T-cell (primary cell): ENCODE measurements around the gene B3GAT3. TPM values are rescaled to one million over a fixed set of nuclear protein-coding genes. Genes with fewer than 3 reads are reported as not detected.
A peak's percentile ranks its signal among the peaks of the same experiment; 100 is the strongest.

Experiments used
- ATAC-seq, 4 experiments: fragments of 200-7000 bp in 3 of 4; fragments of 150-1000 bp in 1 of 4; cut with Tn5 transposase; replicated peaks in 1 of 4; 1 replicate in 3 of 4; 2 replicates in 1 of 4; pipeline ENCODE4 v1.10.0; 2021; ENCODE audit warnings: moderate library complexity in 3 of 4, mild to moderate bottlenecking in 2 of 4, moderate number of reproducible peaks in 1 of 4
- CTCF ChIA-PET, 2 donors: fragments of 300-600 bp; sonication (Branson Sonifier 250); formaldehyde crosslinking; loops; one replicate each; lab custom pipeline; 2022; ENCODE audit warnings: antibody characterized with exemption in 2 of 2; lab: Charles Lee
- POLR2A ChIA-PET, 2 donors: fragments of 300-600 bp; sonication (Branson Sonifier 250); formaldehyde crosslinking; loops; one replicate each; lab custom pipeline; 2022; ENCODE audit warnings: antibody characterized with exemption in 2 of 2; lab: Charles Lee
- DNase-seq, 35 experiments: peaks; one replicate each; pipeline versions ENCODE4 v3.0.0 to v3.0.0-alpha.2; 2013 to 2023
- H3K27ac ChIP-seq: one replicate; pipeline ENCODE4 v1.5.1; 2013; ENCODE audit warnings: low read length
- H3K27me3 ChIP-seq, 2 experiments: replicated peaks in 1 of 2; 1 replicate in 1 of 2; 2 replicates in 1 of 2; pipeline versions ENCODE4 v1.6.1 to v1.7.0; 2013; ENCODE audit warnings: low read length in 1 of 2, mixed read lengths in 1 of 2; ENCODE audit not compliant: control insufficient read depth in 2 of 2, insufficient read depth in 2 of 2; ENCODE audit errors: extremely low read depth in 1 of 2
- H3K36me3 ChIP-seq, 2 donors: 1 replicate in 1 of 2; 2 replicates in 1 of 2; pipeline versions ENCODE4 v1.6.1 to v1.7.0; 2013; ENCODE audit warnings: low read length in 1 of 2; ENCODE audit not compliant: control insufficient read depth in 2 of 2, insufficient read depth in 1 of 2; ENCODE audit errors: extremely low read depth in 1 of 2
- H3K4me1 ChIP-seq, 2 experiments: 1 replicate in 1 of 2; 2 replicates in 1 of 2; pipeline versions ENCODE4 v1.6.1 to v1.7.0; 2013; ENCODE audit warnings: low read length in 2 of 2, mixed read lengths in 1 of 2; ENCODE audit not compliant: insufficient read depth in 2 of 2, control insufficient read depth in 1 of 2; ENCODE audit errors: extremely low read depth in 1 of 2
- H3K4me3 ChIP-seq, 2 donors: 1 replicate in 1 of 2; 2 replicates in 1 of 2; pipeline versions ENCODE4 v1.5.1 to v1.7.0; 2013; ENCODE audit warnings: mild to moderate bottlenecking in 2 of 2, low read length in 1 of 2, moderate library complexity in 1 of 2; ENCODE audit not compliant: control insufficient read depth in 1 of 2; ENCODE audit errors: extremely low read depth in 1 of 2
- H3K9me3 ChIP-seq: 2 replicates; pipeline ENCODE4 v1.7.0; 2013
- H3K27ac Mint-ChIP-seq, 2 donors: one replicate each; pipeline ENCODE4 v1.8.0; 2020 to 2021; ENCODE audit warnings: mild to moderate bottlenecking in 2 of 2, mixed read lengths in 2 of 2
- H3K27me3 Mint-ChIP-seq, 2 donors: one replicate each; pipeline ENCODE4 v1.8.0; 2021 to 2022; ENCODE audit warnings: mixed read lengths in 2 of 2
- H3K36me3 Mint-ChIP-seq: one replicate; pipeline ENCODE4 v1.8.0; 2021; ENCODE audit warnings: mixed read lengths
- H3K4me1 Mint-ChIP-seq, 3 donors: one replicate each; pipeline ENCODE4 v1.8.0; 2020 to 2022; ENCODE audit warnings: mixed read lengths in 3 of 3, mild to moderate bottlenecking in 1 of 3
- H3K4me3 Mint-ChIP-seq, 3 donors: one replicate each; pipeline ENCODE4 v1.8.0; 2020 to 2022; ENCODE audit warnings: mild to moderate bottlenecking in 3 of 3, mixed read lengths in 3 of 3, moderate library complexity in 3 of 3
- H3K9me3 Mint-ChIP-seq, 3 donors: one replicate each; pipeline ENCODE4 v1.8.0; 2020 to 2022; ENCODE audit warnings: mixed read lengths in 3 of 3
- WGBS: methylation state at CpG from one replicate; pipeline ENCODE4 v1.1.5; 2013; ENCODE audit warnings: missing lambda C conversion rate; ENCODE audit not compliant: insufficient coverage; 5-methylcytosine and 5-hydroxymethylcytosine counted together
- total RNA-seq, 35 experiments: library from RNA in 6 of 35; stranded (reverse) in 6 of 35; fragments of 120-200 nt in 1 of 35; gene quantifications; one replicate each; pipeline versions ENCODE4 v1.2.1 to v1.2.4 and lab custom pipeline; 2013 to 2026

B3GAT3 gene
- total RNA-seq, 5 donors from 2014 or later (not counting 1 experiment from before 2014, with no cell fraction given) = 59.0 to 94.5 (median 90.5) TPM

DNA sequence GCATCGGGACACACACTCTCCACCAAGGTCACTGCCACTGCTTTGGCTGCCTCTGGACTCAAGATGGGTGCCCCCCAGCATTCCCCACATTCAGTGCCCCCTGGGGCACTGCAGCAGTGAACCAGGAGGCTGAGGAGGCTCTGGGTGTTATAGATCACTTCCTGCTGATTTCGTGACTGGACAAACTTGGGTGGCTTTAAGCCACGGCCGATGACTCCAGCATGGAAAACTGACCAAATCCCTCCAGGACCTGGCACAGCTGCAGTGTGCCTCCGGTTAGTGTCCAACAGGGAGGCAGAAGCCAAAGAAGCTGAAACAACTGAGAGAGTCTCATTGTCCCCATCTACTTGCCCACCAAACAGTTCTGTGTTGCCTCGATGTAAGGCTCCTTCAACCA lies 25.8 kb upstream of the B3GAT3 start:
- ChIA-PET CTCF (no interaction called here), POLR2A (interaction anchor here (1.2 to 2.4 kb wide), 2 partner anchors 17 to 25 kb away, joined by 3 to 34 read pairs; partner anchors contain the start of genes C11orf98 (in 1 of the 2) and CSKMT (in 1 of the 2))
- H3K27ac Mint-ChIP-seq = no peak overlapping the region

DNA sequence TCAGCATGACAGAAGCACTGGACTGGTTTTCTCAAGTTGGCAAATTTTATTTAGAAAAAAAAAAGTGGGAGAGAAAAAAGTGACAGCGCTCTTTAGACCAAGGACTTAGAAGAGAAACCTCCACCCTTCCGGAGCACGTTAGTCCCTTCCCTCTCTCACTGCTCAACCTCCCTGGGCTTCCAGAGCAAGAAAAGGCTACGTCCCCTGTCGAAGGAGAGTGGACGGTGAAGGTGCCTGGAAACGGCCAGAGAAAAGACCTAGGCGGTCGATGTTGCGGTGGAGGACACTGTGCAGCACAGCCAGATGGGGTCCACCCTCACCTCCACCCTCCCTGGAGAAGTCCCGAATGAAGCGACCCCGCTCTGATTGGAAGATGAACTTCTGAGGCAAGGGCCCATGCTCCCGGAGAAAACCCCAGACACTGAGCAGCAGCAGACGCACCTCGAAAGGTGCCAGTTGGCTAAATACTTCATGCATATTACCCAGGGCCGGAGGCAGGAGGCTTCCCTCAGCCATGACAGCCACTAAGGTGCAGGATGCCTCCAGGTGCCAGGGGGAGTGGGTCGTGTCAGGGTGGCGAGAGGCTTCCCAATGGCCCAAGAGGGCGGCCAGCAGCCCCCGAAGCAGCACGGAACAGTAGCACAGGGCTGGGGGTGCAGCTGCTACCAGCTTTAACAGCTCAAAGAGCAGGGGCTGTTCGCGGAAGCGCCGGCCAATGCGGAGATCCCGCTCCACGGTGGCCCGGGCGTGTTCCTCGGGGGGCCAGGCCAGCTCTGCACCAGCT lies 25.2 kb upstream of the B3GAT3 start:
- ChIA-PET POLR2A (interaction anchor here in 1 of 2 donors (0.6 to 2.4 kb wide), 4 partner anchors 18 to 73 kb away, joined by 5 to 34 read pairs (median 8); partner anchors contain the start of genes C11orf98, CSKMT and EEF1G), CTCF (interaction anchor here (0.6 to 1.7 kb wide), 3 partner anchors 18 to 258 kb away, joined by 4 to 7 read pairs (median 7); partner anchors contain the start of genes C11orf98 (in 1 of the 2) and CSKMT (in 1 of the 2))
- Mint-ChIP-seq H3K4me3 (peak overlapping the region; percentile 95 to 98 (median 97)), H3K36me3 (peaks cover 7% of the 10 kb centered on the region), H3K4me1 (peaks cover 28 to 39% (median 36%) of the 10 kb centered on the region in 3 donors), H3K27me3 (no peaks in the 10 kb centered on the region), H3K27ac (peak overlapping the region; percentile 93 to 96), H3K9me3 (no peaks in the 10 kb centered on the region)
- H3K4me3 ChIP-seq = peak overlapping the region in 1 of 2 donors; percentile 100
- H3K36me3 ChIP-seq = peaks cover 9 to 38% of the 10 kb centered on the region in 2 donors
- no peak for ATAC-seq
- H3K4me1 ChIP-seq = peaks cover 14 to 49% of the 10 kb centered on the region in 2 experiments
- H3K9me3 ChIP-seq = no peaks in the 10 kb centered on the region
- WGBS = 83% methylated on average over 26 of the region's 32 CpGs
- no peaks in the 10 kb centered on the region for H3K27me3 ChIP-seq
- peak overlapping the region; percentile 38 for H3K27ac ChIP-seq
- DNase-seq = no peak

More for the DNA sequence above, 25.8 kb upstream of the B3GAT3 start:
- DNase-seq (no peak), ATAC-seq (no peak)
- Histone ChIP-seq H3K27ac (no peak overlapping the region), H3K27me3 (no peaks in the 10 kb centered on the region), H3K4me1 (peaks cover 16 to 55% of the 10 kb centered on the region in 2 experiments), H3K9me3 (no peaks in the 10 kb centered on the region), H3K36me3 (peaks cover 9 to 37% of the 10 kb centered on the region in 2 donors), H3K4me3 (no peak overlapping the region)
- WGBS = 91% methylated on average over 6 of the region's 6 CpGs
- Mint-ChIP-seq H3K4me1 (peaks cover 34 to 42% (median 40%) of the 10 kb centered on the region in 3 donors), H3K27me3 (no peaks in the 10 kb centered on the region), H3K9me3 (no peaks in the 10 kb centered on the region), H3K4me3 (no peak overlapping the region), H3K36me3 (peaks cover 7% of the 10 kb centered on the region)

DNA sequence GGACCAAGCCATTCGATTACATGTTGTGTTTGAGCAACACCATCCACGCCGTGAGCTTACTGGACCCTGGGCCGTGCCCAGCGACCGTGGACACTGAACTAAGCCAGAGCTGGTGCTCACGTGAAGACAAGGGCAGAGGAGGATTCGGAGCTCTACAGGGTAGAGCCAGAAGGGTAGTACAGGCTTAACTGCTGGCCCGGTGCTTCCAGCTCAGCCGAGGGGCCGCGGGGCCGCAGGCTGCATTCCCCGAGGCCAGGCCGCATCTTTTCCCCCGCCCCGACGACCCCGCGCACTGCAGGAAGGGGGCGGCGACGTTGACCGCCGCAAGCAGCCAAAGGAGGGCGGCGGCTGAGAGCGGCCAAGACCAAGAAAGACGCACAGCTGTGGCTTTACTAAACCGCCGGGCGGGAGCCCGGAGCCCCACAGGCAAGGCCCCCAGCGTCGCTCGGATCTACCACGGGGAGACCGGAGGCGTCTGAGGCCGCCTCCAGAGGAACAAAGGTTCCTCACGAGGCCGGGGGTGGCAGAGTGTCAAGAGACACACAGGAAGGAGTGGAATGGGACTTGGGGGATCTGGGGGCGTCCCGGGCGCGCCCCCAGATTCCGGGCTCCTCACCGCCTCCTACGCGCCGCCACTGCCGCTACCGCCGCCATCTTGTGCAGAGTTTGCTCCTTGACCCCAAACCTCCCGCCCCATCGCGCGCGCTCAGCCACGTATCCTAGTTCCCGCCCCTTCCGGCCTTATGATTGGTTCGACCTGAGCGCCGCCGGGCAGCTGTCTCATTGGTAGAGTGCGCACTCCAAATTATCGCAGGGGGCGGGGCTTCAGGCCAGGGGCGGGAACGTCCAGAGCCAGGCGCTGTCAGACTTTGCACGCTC lies 24.4 kb upstream of the B3GAT3 start, which contains the start of gene GANAB:
TSS of gene GANAB (minus strand) at position 668 of the 879 bp plus-strand sequence. CDS start at position 654, 14 bp downstream.
- H3K4me1 Mint-ChIP-seq = peaks cover 27 to 39% (median 36%) of the 10 kb centered on the region in 3 donors
- H3K27ac ChIP-seq = peak within 1 kb of the TSS; percentile 94
- peak within 1 kb of the TSS; percentile 95 to 100 for H3K4me3 ChIP-seq
- no peaks in the 10 kb centered on the region for H3K9me3 Mint-ChIP-seq
- ChIA-PET POLR2A (interaction anchor here (0.6 to 2.4 kb wide), 7 partner anchors 9 to 83 kb away, joined by 3 to 34 read pairs (median 5); partner anchors contain the start of genes C11orf98 (in 2 of the 2), CSKMT (in 2 of the 2) and EEF1G (in 1 of the 2)), CTCF (interaction anchor here (0.6 to 1.7 kb wide), 5 partner anchors 19 to 257 kb away, joined by 3 to 7 read pairs (median 4); partner anchors contain the start of genes C11orf98 (in 1 of the 2) and CSKMT (in 1 of the 2))
- no peaks in the 10 kb centered on the region for H3K27me3 ChIP-seq
- H3K36me3 ChIP-seq = peaks cover 9 to 38% of the 10 kb centered on the region in 2 donors
- H3K9me3 ChIP-seq = no peaks in the 10 kb centered on the region
- ATAC-seq (peak; percentile 98 to 99 (median 98)), DNase-seq (peak; percentile 96 to 100 (median 99))
- no peaks in the 10 kb centered on the region for H3K27me3 Mint-ChIP-seq
- peaks cover 11 to 47% of the 10 kb centered on the region in 2 experiments for H3K4me1 ChIP-seq
- H3K36me3 Mint-ChIP-seq = peaks cover 7% of the 10 kb centered on the region
- H3K27ac Mint-ChIP-seq = peak within 1 kb of the TSS; percentile 93 to 96
- WGBS = under 1% methylated on average over 62 of the region's 73 CpGs
- H3K4me3 Mint-ChIP-seq = peak within 1 kb of the TSS; percentile 95 to 98 (median 97)

DNA sequence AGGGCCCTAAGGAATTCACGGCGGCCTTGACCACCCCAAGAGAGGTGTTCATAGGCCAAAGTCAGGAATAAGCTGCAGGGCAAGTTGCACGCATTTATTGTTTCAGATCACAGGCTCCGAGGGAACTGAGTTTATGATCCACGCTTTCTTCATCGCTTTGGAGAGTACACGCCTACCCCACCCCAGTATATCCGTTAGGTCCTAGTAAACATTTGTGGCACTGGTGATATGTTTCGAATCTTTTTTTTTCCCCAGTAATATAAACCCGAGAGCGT lies 23.8 kb upstream of the B3GAT3 start:
- Mint-ChIP-seq H3K9me3 (no peaks in the 10 kb centered on the region), H3K4me1 (peaks cover 33 to 44% (median 38%) of the 10 kb centered on the region in 3 donors), H3K27ac (peak overlapping the region; percentile 93 to 96), H3K4me3 (peak overlapping the region; percentile 95 to 98 (median 97)), H3K36me3 (peaks cover 7% of the 10 kb centered on the region), H3K27me3 (no peaks in the 10 kb centered on the region)
- ChIA-PET POLR2A (interaction anchor here (0.6 to 2.4 kb wide), 4 partner anchors 10 to 83 kb away, joined by 3 to 34 read pairs (median 4); partner anchors contain the start of genes C11orf98 (in 2 of the 2) and CSKMT (in 2 of the 2)), CTCF (interaction anchor here (0.6 to 1.7 kb wide), 3 partner anchors 20 to 51 kb away, joined by 3 to 7 read pairs (median 4); partner anchors contain the start of genes C11orf98 (in 1 of the 2) and CSKMT (in 1 of the 2))
- no peaks in the 10 kb centered on the region for H3K27me3 ChIP-seq
- H3K36me3 ChIP-seq = peaks cover 9 to 38% of the 10 kb centered on the region in 2 donors
- H3K9me3 ChIP-seq = no peaks in the 10 kb centered on the region
- H3K4me1 ChIP-seq = peaks cover 11 to 52% of the 10 kb centered on the region in 2 experiments
- WGBS = 0% methylated on average over 4 of the region's 11 CpGs
- peak overlapping the region; percentile 94 for H3K27ac ChIP-seq
- peak in 1 of 4 experiments; percentile 0 for ATAC-seq
- H3K4me3 ChIP-seq = peak overlapping the region; percentile 95 to 100
- peak in 1 of 35 experiments; percentile 27 for DNase-seq

DNA sequence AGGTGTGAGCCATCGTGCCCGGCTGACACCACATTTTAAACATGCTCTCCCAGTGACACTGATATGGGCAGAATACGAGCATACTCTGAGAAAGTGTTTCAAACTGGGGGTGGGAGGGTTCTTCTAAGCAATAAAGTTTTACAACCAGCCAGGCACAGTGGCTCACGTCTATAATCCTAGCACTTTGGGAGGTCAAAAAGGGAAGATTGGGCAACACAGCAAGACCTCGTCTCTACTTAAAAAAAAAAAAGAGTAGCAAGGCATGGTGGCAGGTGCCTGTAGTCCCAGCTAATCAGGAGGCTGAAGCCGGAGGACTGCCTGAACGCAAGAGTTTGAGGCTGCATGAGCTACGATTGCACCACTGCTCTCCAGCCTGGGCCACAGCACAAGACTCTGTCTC lies 22.4 kb upstream of the B3GAT3 start:
- peaks cover 42 to 48% (median 42%) of the 10 kb centered on the region in 3 donors for H3K4me1 Mint-ChIP-seq
- ChIA-PET POLR2A (interaction anchor here in 1 of 2 donors (0.6 to 1.1 kb wide), 2 partner anchors 9 to 21 kb away, joined by 3 to 4 read pairs; partner anchors contain the start of genes C11orf98, CSKMT and INTS5), CTCF (no interaction called here)
- peaks cover 8% of the 10 kb centered on the region for H3K36me3 Mint-ChIP-seq
- no peak overlapping the region for H3K27ac ChIP-seq
- H3K36me3 ChIP-seq = peaks cover under 1 to 37% of the 10 kb centered on the region in 2 donors
- peaks cover 14 to 63% of the 10 kb centered on the region in 2 experiments for H3K4me1 ChIP-seq
- DNase-seq (no peak), ATAC-seq (no peak)
- no peaks in the 10 kb centered on the region for H3K9me3 ChIP-seq
- H3K4me3 Mint-ChIP-seq = peak overlapping the region; percentile 24 to 97 (median 29)
- H3K4me3 ChIP-seq = no peak overlapping the region
- WGBS = 90% methylated on average over 3 of the region's 8 CpGs
- H3K27me3 ChIP-seq = no peaks in the 10 kb centered on the region
- peak overlapping the region in 1 of 2 donors; percentile 28 for H3K27ac Mint-ChIP-seq
- H3K9me3 Mint-ChIP-seq = no peaks in the 10 kb centered on the region
- H3K27me3 Mint-ChIP-seq = no peaks in the 10 kb centered on the region
